T-cell (primary cell): ENCODE data around the gene YWHAH. TPM values are rescaled to one million over a fixed set of nuclear protein-coding genes. Genes with fewer than 3 reads are reported as not detected.
A peak's percentile ranks its signal among the peaks of the same experiment; 100 is the strongest.

Experiments used
- ATAC-seq, 4 experiments: fragments of 200-7000 bp in 3 of 4; fragments of 150-1000 bp in 1 of 4; cut with Tn5 transposase; replicated peaks in 1 of 4; 1 replicate in 3 of 4; 2 replicates in 1 of 4; pipeline ENCODE4 v1.10.0; 2021; ENCODE audit warnings: moderate library complexity in 3 of 4, mild to moderate bottlenecking in 2 of 4, moderate number of reproducible peaks in 1 of 4
- CTCF ChIA-PET, 2 donors: fragments of 300-600 bp; sonication (Branson Sonifier 250); formaldehyde crosslinking; loops; one replicate each; lab custom pipeline; 2022; ENCODE audit warnings: antibody characterized with exemption in 2 of 2; lab: Charles Lee
- POLR2A ChIA-PET, 2 donors: fragments of 300-600 bp; sonication (Branson Sonifier 250); formaldehyde crosslinking; loops; one replicate each; lab custom pipeline; 2022; ENCODE audit warnings: antibody characterized with exemption in 2 of 2; lab: Charles Lee
- DNase-seq, 35 experiments: peaks; one replicate each; pipeline versions ENCODE4 v3.0.0 to v3.0.0-alpha.2; 2013 to 2023
- H3K27ac ChIP-seq: one replicate; pipeline ENCODE4 v1.5.1; 2013; ENCODE audit warnings: low read length
- H3K27me3 ChIP-seq, 2 experiments: replicated peaks in 1 of 2; 1 replicate in 1 of 2; 2 replicates in 1 of 2; pipeline versions ENCODE4 v1.6.1 to v1.7.0; 2013; ENCODE audit warnings: low read length in 1 of 2, mixed read lengths in 1 of 2; ENCODE audit not compliant: control insufficient read depth in 2 of 2, insufficient read depth in 2 of 2; ENCODE audit errors: extremely low read depth in 1 of 2
- H3K36me3 ChIP-seq, 2 donors: 1 replicate in 1 of 2; 2 replicates in 1 of 2; pipeline versions ENCODE4 v1.6.1 to v1.7.0; 2013; ENCODE audit warnings: low read length in 1 of 2; ENCODE audit not compliant: control insufficient read depth in 2 of 2, insufficient read depth in 1 of 2; ENCODE audit errors: extremely low read depth in 1 of 2
- H3K4me1 ChIP-seq, 2 experiments: 1 replicate in 1 of 2; 2 replicates in 1 of 2; pipeline versions ENCODE4 v1.6.1 to v1.7.0; 2013; ENCODE audit warnings: low read length in 2 of 2, mixed read lengths in 1 of 2; ENCODE audit not compliant: insufficient read depth in 2 of 2, control insufficient read depth in 1 of 2; ENCODE audit errors: extremely low read depth in 1 of 2
- H3K4me3 ChIP-seq, 2 donors: 1 replicate in 1 of 2; 2 replicates in 1 of 2; pipeline versions ENCODE4 v1.5.1 to v1.7.0; 2013; ENCODE audit warnings: mild to moderate bottlenecking in 2 of 2, low read length in 1 of 2, moderate library complexity in 1 of 2; ENCODE audit not compliant: control insufficient read depth in 1 of 2; ENCODE audit errors: extremely low read depth in 1 of 2
- H3K9me3 ChIP-seq: 2 replicates; pipeline ENCODE4 v1.7.0; 2013
- H3K27ac Mint-ChIP-seq, 2 donors: one replicate each; pipeline ENCODE4 v1.8.0; 2020 to 2021; ENCODE audit warnings: mild to moderate bottlenecking in 2 of 2, mixed read lengths in 2 of 2
- H3K27me3 Mint-ChIP-seq, 2 donors: one replicate each; pipeline ENCODE4 v1.8.0; 2021 to 2022; ENCODE audit warnings: mixed read lengths in 2 of 2
- H3K36me3 Mint-ChIP-seq: one replicate; pipeline ENCODE4 v1.8.0; 2021; ENCODE audit warnings: mixed read lengths
- H3K4me1 Mint-ChIP-seq, 3 donors: one replicate each; pipeline ENCODE4 v1.8.0; 2020 to 2022; ENCODE audit warnings: mixed read lengths in 3 of 3, mild to moderate bottlenecking in 1 of 3
- H3K4me3 Mint-ChIP-seq, 3 donors: one replicate each; pipeline ENCODE4 v1.8.0; 2020 to 2022; ENCODE audit warnings: mild to moderate bottlenecking in 3 of 3, mixed read lengths in 3 of 3, moderate library complexity in 3 of 3
- H3K9me3 Mint-ChIP-seq, 3 donors: one replicate each; pipeline ENCODE4 v1.8.0; 2020 to 2022; ENCODE audit warnings: mixed read lengths in 3 of 3
- WGBS: methylation state at CpG from one replicate; pipeline ENCODE4 v1.1.5; 2013; ENCODE audit warnings: missing lambda C conversion rate; ENCODE audit not compliant: insufficient coverage; 5-methylcytosine and 5-hydroxymethylcytosine counted together
- total RNA-seq, 35 experiments: library from RNA in 6 of 35; stranded (reverse) in 6 of 35; fragments of 120-200 nt in 1 of 35; gene quantifications; one replicate each; pipeline versions ENCODE4 v1.2.1 to v1.2.4 and lab custom pipeline; 2013 to 2026

YWHAH gene
- total RNA-seq (10 to 100 TPM; 17.7 to 49.5 (median 42.1) TPM), total RNA-seq (lab: John Stamatoyannopoulos, UW) (13.1 to 61.3 (median 30.3) reads per million in 29 experiments)
- 49.8 TPM for total RNA-seq (2013)

DNA sequence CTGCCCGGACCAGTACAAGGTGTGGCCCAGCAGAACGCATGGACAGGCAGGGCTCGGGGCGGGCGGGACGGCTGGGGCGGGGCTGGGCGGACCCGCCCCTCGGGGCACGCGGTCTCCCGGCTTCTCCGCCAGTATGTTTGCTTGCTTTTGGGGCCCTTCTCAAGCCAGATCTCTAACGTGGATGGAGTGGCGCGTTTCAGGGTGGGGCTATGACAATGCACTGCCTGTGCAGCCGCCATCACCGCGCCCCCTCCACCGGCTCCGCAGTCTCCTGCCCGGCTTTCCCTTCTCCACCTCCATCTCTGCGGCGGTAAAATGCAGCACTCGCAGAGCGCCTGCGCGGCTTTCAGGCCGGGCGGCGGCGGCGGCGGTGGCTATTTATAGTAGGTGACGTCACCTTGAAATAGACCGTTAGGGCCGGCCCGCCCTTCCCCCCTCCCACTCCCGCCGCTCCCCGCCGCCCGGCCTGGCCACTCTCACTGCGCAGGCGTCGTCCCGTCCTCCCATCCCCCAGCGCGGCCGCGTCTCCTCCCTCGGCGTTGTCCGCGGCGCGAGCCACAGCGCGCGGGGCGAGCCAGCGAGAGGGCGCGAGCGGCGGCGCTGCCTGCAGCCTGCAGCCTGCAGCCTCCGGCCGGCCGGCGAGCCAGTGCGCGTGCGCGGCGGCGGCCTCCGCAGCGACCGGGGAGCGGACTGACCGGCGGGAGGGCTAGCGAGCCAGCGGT is at the start of gene YWHAH:
YWHAH (plus strand) TSS at position 558 of the 722 bp plus-strand sequence. CDS start 199 bp downstream, outside the sequence.
- Mint-ChIP-seq H3K4me3 (peak within 1 kb of the TSS in 2 of 3 donors; percentile 88 to 93), H3K36me3 (peaks cover 3% of the 10 kb centered on the region), H3K4me1 (peaks cover 8 to 25% (median 14%) of the 10 kb centered on the region in 3 donors), H3K27me3 (no peaks in the 10 kb centered on the region), H3K27ac (peak within 1 kb of the TSS; percentile 91 to 93), H3K9me3 (no peaks in the 10 kb centered on the region)
- peak within 1 kb of the TSS; percentile 88 for H3K27ac ChIP-seq
- POLR2A ChIA-PET, result no interaction called here
- H3K4me3 ChIP-seq, result peak within 1 kb of the TSS; percentile 58 to 79
- peaks cover 0 to 3% of the 10 kb centered on the region in 2 donors for H3K36me3 ChIP-seq
- DNase-seq, result peak; percentile 58 to 91 (median 76)
- H3K27me3 ChIP-seq, result no peaks in the 10 kb centered on the region
- under 1% methylated on average over 59 of the region's 86 CpGs for WGBS
- CTCF ChIA-PET, result interaction anchor here in 1 of 2 donors (1.1 kb wide), 1 partner anchor 26 kb away, joined by 4 read pairs; no protein-coding TSS in a partner anchor
- no peaks in the 10 kb centered on the region for H3K9me3 ChIP-seq
- H3K4me1 ChIP-seq, result peaks cover 6 to 27% of the 10 kb centered on the region in 2 experiments
- peak; percentile 65 to 73 (median 68) for ATAC-seq

DNA sequence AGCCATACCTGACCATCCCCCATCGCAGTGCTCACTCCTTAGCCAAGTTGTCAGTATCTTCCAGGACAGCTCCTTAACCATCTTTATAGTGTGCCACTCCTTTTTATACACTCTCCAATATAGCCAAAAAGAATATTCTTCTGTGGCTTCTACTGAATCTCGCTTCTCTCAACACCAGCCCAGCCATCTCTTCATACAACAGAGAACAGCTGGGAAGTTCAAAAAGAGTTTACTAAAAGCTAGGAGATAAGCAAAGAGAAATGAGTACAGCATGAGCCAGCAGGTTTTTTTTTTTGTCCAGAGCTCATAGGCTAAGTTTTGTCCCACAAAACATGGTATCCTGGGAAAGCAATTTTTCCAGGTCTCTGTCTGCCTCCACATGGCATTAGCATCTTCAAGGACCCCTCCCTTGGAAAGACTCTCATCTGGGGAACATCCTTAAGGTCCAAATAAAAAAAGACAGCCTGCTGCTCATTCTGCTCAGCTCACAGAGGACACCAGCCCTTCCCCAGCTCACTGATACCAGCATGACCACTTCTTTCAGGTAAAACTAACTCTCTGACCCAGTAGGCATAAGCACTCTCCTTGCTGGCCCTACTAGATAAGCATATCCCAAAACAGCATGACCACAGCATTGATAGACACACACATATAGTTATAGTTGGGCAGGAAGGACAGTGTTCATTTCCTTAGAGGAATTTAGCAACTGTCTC is 48.8 kb upstream of the YWHAH start:
- Mint-ChIP-seq H3K4me3 (no peak overlapping the region), H3K27me3 (no peaks in the 10 kb centered on the region), H3K27ac (no peak overlapping the region), H3K36me3 (peaks cover 26% of the 10 kb centered on the region), H3K9me3 (no peaks in the 10 kb centered on the region), H3K4me1 (no peaks in the 10 kb centered on the region)
- no peaks in the 10 kb centered on the region for H3K9me3 ChIP-seq
- H3K27ac ChIP-seq, result no peak overlapping the region
- DNase-seq (no peak), ATAC-seq (no peak)
- peaks cover 2 to 54% of the 10 kb centered on the region in 2 donors for H3K36me3 ChIP-seq
- no peaks in the 10 kb centered on the region for H3K27me3 ChIP-seq
- H3K4me1 ChIP-seq, result no peaks in the 10 kb centered on the region
- POLR2A ChIA-PET, result no interaction called here
- CTCF ChIA-PET, result no interaction called here
- H3K4me3 ChIP-seq, result no peak overlapping the region
- WGBS, result 100% methylated on average over 1 of the region's 2 CpGs

DNA sequence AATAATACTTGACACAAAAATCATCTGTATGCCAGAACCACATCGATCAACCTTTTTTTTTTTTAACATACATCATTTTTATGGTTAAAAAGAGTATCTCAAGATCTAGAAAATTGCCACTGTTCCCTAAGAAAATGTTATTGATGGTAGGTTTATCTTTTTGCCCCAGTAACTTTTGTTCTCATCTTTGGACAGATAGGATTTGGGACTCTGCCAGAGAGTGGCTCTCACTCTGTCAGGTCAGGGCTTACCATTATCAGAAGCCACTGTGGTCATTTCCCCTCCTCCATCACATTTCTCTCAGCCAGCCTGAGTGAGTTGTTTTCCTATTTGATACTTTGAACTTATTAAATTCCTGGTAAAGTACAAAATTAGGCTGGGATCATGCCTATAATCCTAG is 47.9 kb upstream of the YWHAH start:
- no peaks in the 10 kb centered on the region for H3K27me3 Mint-ChIP-seq
- H3K27ac Mint-ChIP-seq, result no peak overlapping the region
- H3K4me3 ChIP-seq, result no peak overlapping the region
- ChIA-PET POLR2A (interaction anchor here in 1 of 2 donors (0.6 kb wide), 1 partner anchor 262 kb away, joined by 5 read pairs; no protein-coding TSS in a partner anchor), CTCF (no interaction called here)
- H3K27me3 ChIP-seq, result no peaks in the 10 kb centered on the region
- no CpG with 5 or more reads among the region's 1 CpG for WGBS
- no peaks in the 10 kb centered on the region for H3K9me3 ChIP-seq
- peaks cover 2 to 51% of the 10 kb centered on the region in 2 donors for H3K36me3 ChIP-seq
- no peak for ATAC-seq
- DNase-seq, result no peak
- H3K4me1 ChIP-seq, result no peaks in the 10 kb centered on the region
- H3K4me1 Mint-ChIP-seq, result no peaks in the 10 kb centered on the region
- peaks cover 25% of the 10 kb centered on the region for H3K36me3 Mint-ChIP-seq
- H3K27ac ChIP-seq, result no peak overlapping the region
- no peak overlapping the region for H3K4me3 Mint-ChIP-seq
- H3K9me3 Mint-ChIP-seq, result no peaks in the 10 kb centered on the region

DNA sequence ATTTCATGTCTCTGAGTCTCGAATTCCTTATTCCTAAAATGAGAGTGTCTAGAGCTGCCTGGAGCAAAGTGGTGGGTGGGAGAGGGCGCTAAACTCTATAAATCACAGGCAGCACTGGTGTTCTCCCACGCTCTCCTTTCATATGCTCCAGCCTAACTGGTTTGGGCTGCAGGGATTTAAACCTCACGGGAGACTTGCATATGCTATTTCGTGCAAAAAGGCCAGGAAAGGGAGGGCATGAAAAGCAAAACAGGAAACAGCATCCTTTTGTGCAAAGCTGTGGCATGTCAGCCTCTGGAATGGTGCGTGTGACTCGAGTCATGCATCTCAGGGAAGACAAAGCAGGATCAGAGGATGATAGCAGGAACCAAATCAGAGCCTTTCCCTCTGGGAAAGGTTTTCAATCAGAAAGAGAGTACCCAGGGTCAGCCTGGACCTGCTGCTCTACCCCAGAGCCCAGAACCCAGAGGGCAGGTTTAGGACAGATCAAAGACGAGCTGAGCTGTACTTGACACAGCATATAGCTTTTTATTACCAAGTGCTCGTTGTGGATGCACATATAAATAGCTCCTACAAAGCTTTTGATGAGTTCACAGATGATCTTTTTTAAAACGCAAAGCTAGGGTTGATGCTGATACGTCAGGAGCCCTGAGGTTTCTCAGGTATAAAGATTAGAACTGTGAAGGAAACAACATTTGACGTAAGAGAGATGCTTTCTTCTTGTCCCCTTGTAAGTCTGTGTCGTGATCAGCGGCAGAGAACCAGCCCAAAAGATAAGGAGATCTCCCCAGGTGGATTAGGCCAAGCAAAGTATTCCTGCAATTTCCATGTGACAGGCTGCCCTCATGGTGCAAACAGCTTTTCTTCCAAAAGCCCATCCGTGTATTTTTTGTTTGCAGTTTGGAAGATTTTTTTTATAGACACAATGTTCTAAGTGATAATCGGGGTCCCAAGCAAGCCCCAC is 46.2 kb upstream of the YWHAH start:
- peaks cover 7 to 53% of the 10 kb centered on the region in 2 donors for H3K36me3 ChIP-seq
- H3K4me3 ChIP-seq, result no peak overlapping the region
- Mint-ChIP-seq H3K36me3 (peaks cover 28% of the 10 kb centered on the region), H3K9me3 (no peaks in the 10 kb centered on the region), H3K4me3 (no peak overlapping the region), H3K4me1 (no peaks in the 10 kb centered on the region), H3K27ac (no peak overlapping the region), H3K27me3 (no peaks in the 10 kb centered on the region)
- ChIA-PET POLR2A (interaction anchor here in 1 of 2 donors (0.5 kb wide), 1 partner anchor 10 kb away, joined by 4 read pairs; no protein-coding TSS in a partner anchor), CTCF (no interaction called here)
- no peaks in the 10 kb centered on the region for H3K27me3 ChIP-seq
- H3K4me1 ChIP-seq, result no peaks in the 10 kb centered on the region
- ATAC-seq (no peak), DNase-seq (no peak)
- no peak overlapping the region for H3K27ac ChIP-seq
- H3K9me3 ChIP-seq, result no peaks in the 10 kb centered on the region
- WGBS, result 96% methylated on average over 12 of the region's 16 CpGs

DNA sequence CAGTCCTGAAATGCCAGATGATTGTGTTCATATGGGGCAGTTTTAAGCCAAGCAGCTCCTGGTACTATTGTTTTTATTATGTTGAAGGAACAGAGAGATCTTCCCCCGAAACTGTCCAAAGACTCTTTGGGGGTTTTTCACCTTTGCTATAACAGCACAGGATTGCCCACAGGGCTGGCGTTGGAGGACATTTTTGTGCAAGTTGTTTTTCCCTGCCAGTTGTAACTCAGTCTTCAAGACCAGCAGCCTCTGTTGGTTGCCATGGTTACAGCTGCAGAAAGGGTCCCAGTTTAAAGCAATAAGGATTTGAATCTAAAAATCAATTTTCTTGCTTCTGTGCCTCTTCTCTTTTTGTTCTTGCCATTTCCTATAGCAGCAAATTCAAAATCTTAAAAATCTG is 45.4 kb upstream of the YWHAH start:
- no peaks in the 10 kb centered on the region for H3K4me1 ChIP-seq
- no peaks in the 10 kb centered on the region for H3K9me3 ChIP-seq
- peaks cover 7 to 46% of the 10 kb centered on the region in 2 donors for H3K36me3 ChIP-seq
- DNase-seq (no peak), ATAC-seq (no peak)
- H3K4me3 ChIP-seq, result no peak overlapping the region
- no peaks in the 10 kb centered on the region for H3K27me3 ChIP-seq
- Mint-ChIP-seq H3K4me3 (no peak overlapping the region), H3K36me3 (peaks cover 26% of the 10 kb centered on the region), H3K9me3 (no peaks in the 10 kb centered on the region), H3K27ac (no peak overlapping the region), H3K27me3 (no peaks in the 10 kb centered on the region), H3K4me1 (no peaks in the 10 kb centered on the region)
- 100% methylated on average over 1 of the region's 2 CpGs for whole genome bisulfite sequencing
- ChIA-PET CTCF (no interaction called here), POLR2A (interaction anchor here in 1 of 2 donors (0.5 kb wide), 1 partner anchor 9 kb away, joined by 4 read pairs; no protein-coding TSS in a partner anchor)
- no peak overlapping the region for H3K27ac ChIP-seq
